Stomach (tissue), 4 donors: ENCODE results near the gene RPS13.
A peak's percentile ranks its signal among the peaks of the same experiment; 100 is the strongest.

Source experiments
- CTCF ChIP-seq, 7 experiments: fragments of 450-650 bp in 4 of 7; fragments of 200-600 bp in 3 of 7; sonication (generic) in 3 of 7; IDR thresholded peaks; one replicate each; pipeline ENCODE4 v1.5.1; 2016 to 2019; ENCODE audit warnings: antibody characterized with exemption in 7 of 7, control low read depth in 2 of 7, mild to moderate bottlenecking in 1 of 7
- EP300 ChIP-seq: sonication (generic); formaldehyde crosslinking; IDR thresholded peaks from one replicate; pipeline ENCODE4 v1.6.1; 2017; ENCODE audit warnings: antibody characterized with exemption
- POLR2A ChIP-seq, 4 donors: fragments of 450-650 bp; IDR thresholded peaks; one replicate each; pipeline ENCODE4 v1.6.1; 2016; ENCODE audit warnings: antibody characterized with exemption in 4 of 4, control low read depth in 2 of 4, mild to moderate bottlenecking in 1 of 4, moderate library complexity in 1 of 4

GRCh38 chr11:17077520-17078401 lies at the start of gene RPS13:
- TF ChIP-seq EP300 (no peak), CTCF (IDR thresholded peaks at IDR 0.05) (no peak), POLR2A (IDR thresholded peaks at IDR 0.05) (peak in 2 of 4 donors; percentile 13 to 82)
